Measurements from ENCODE around the gene PRKN.
A peak's percentile ranks its signal among the peaks of the same experiment; 100 is the strongest.

PRKN gene

GRCh38 chr6:161434921-161435747 lies 1292.4 kb downstream of the PRKN start:
- H3K9me3 ChIP-seq (ENCODE audit: insufficient read depth, low read length) = no peaks in the 10 kb centered on the region
- H3K9ac ChIP-seq (ENCODE audit: low read length) = no peak overlapping the region
- TF ChIP-seq EZH2phosphoT487 (IDR thresholded peaks at IDR 0.05; ENCODE audit: low read depth) = no peak
- no peak for TF ChIP-seq CTCF (IDR thresholded peaks at IDR 0.05; ENCODE audit: low read depth, low read length)
- no peaks in the 10 kb centered on the region for H3K36me3 ChIP-seq (replicated peaks; ENCODE audit: low read depth, low read length)
- H3K27ac ChIP-seq (ENCODE audit: low read length) = no peak overlapping the region
- H3K4me3 ChIP-seq (ENCODE audit: low read length) = no peak overlapping the region
- no peak overlapping the region for H2AFZ ChIP-seq (ENCODE audit: low read depth, low read length)
- no peak overlapping the region for H3K4me2 ChIP-seq (ENCODE audit: low read length)
- no peaks in the 10 kb centered on the region for H3K27me3 ChIP-seq (ENCODE audit: low read depth, low read length)
- no peaks in the 10 kb centered on the region for H3K4me1 ChIP-seq (ENCODE audit: low read length)
- no peaks in the 10 kb centered on the region for H3K79me2 ChIP-seq (ENCODE audit: low read length)
- H4K20me1 ChIP-seq (ENCODE audit: insufficient read depth, low read length) = no peaks in the 10 kb centered on the region

GRCh38 chr6:161434350-161434749 lies 1293.2 kb downstream of the PRKN start:
- H2AFZ ChIP-seq (ENCODE audit: low read depth, low read length) = no peak overlapping the region
- H3K4me2 ChIP-seq (ENCODE audit: low read length) = no peak overlapping the region
- H3K9me3 ChIP-seq (ENCODE audit: insufficient read depth, low read length) = no peaks in the 10 kb centered on the region
- H3K4me3 ChIP-seq (ENCODE audit: low read length) = no peak overlapping the region
- H3K27ac ChIP-seq (ENCODE audit: low read length) = no peak overlapping the region
- H3K9ac ChIP-seq (ENCODE audit: low read length) = no peak overlapping the region
- no peaks in the 10 kb centered on the region for H3K4me1 ChIP-seq (ENCODE audit: low read length)
- TF ChIP-seq EZH2phosphoT487 (IDR thresholded peaks at IDR 0.05; ENCODE audit: low read depth) (no peak), CTCF (IDR thresholded peaks at IDR 0.05; ENCODE audit: low read depth, low read length) (no peak)
- H3K79me2 ChIP-seq (ENCODE audit: low read length) = no peaks in the 10 kb centered on the region
- no peaks in the 10 kb centered on the region for H4K20me1 ChIP-seq (ENCODE audit: insufficient read depth, low read length)
- H3K36me3 ChIP-seq (replicated peaks; ENCODE audit: low read depth, low read length) = no peaks in the 10 kb centered on the region
- no peaks in the 10 kb centered on the region for H3K27me3 ChIP-seq (ENCODE audit: low read depth, low read length)

GRCh38 chr6:161432546-161432945 lies 1295.0 kb downstream of the PRKN start:
- Histone ChIP-seq H3K9ac (ENCODE audit: low read length) (no peak overlapping the region), H3K36me3 (replicated peaks; ENCODE audit: low read depth, low read length) (no peaks in the 10 kb centered on the region), H3K4me3 (ENCODE audit: low read length) (no peak overlapping the region), H4K20me1 (ENCODE audit: insufficient read depth, low read length) (no peaks in the 10 kb centered on the region), H2AFZ (ENCODE audit: low read depth, low read length) (no peak overlapping the region), H3K9me3 (ENCODE audit: insufficient read depth, low read length) (no peaks in the 10 kb centered on the region), H3K27ac (ENCODE audit: low read length) (no peak overlapping the region), H3K4me2 (ENCODE audit: low read length) (no peak overlapping the region), H3K4me1 (ENCODE audit: low read length) (no peaks in the 10 kb centered on the region), H3K27me3 (ENCODE audit: low read depth, low read length) (no peaks in the 10 kb centered on the region), H3K79me2 (ENCODE audit: low read length) (no peaks in the 10 kb centered on the region)
- TF ChIP-seq EZH2phosphoT487 (IDR thresholded peaks at IDR 0.05; ENCODE audit: low read depth) = no peak
- no peak for TF ChIP-seq CTCF (IDR thresholded peaks at IDR 0.05; ENCODE audit: low read depth, low read length)

GRCh38 chr6:161429921-161430490 lies 1297.6 kb downstream of the PRKN start:
- Histone ChIP-seq H3K9ac (ENCODE audit: low read length) (no peak overlapping the region), H3K4me1 (ENCODE audit: low read length) (no peaks in the 10 kb centered on the region), H2AFZ (ENCODE audit: low read depth, low read length) (no peak overlapping the region), H3K27me3 (ENCODE audit: low read depth, low read length) (no peaks in the 10 kb centered on the region), H3K9me3 (ENCODE audit: insufficient read depth, low read length) (no peaks in the 10 kb centered on the region), H3K4me3 (ENCODE audit: low read length) (no peak overlapping the region), H3K36me3 (replicated peaks; ENCODE audit: low read depth, low read length) (no peaks in the 10 kb centered on the region), H4K20me1 (ENCODE audit: insufficient read depth, low read length) (no peaks in the 10 kb centered on the region), H3K4me2 (ENCODE audit: low read length) (no peak overlapping the region), H3K79me2 (ENCODE audit: low read length) (no peaks in the 10 kb centered on the region), H3K27ac (ENCODE audit: low read length) (no peak overlapping the region)
- no peak for TF ChIP-seq EZH2phosphoT487 (IDR thresholded peaks at IDR 0.05; ENCODE audit: low read depth)
- TF ChIP-seq CTCF (IDR thresholded peaks at IDR 0.05; ENCODE audit: low read depth, low read length) = peak; percentile 57

All from OCI-LY3 (cell line).